A549 (cell line): ENCODE results near the gene PCDHGA10.

Experiments
- JUN ChIP-seq, 2 experiments: fragments of >200 bp; sonication (Bioruptor Twin); formaldehyde crosslinking; IDR thresholded peaks; 2 replicates in 1 of 2; 3 replicates in 1 of 2; pipeline ENCODE4 v1.6.1; 2016 to 2017
- MAFK ChIP-seq: fragments of 450-650 bp; IDR thresholded peaks from 2 replicates; pipeline ENCODE4 v1.6.1; 2014; ENCODE audit not compliant: partially characterized antibody
- PHF8 ChIP-seq: fragments of 200-600 bp; sonication (generic); IDR thresholded peaks from 2 replicates; pipeline ENCODE4 v1.6.1; 2016; ENCODE audit warnings: low read depth, mild to moderate bottlenecking, antibody characterized with exemption, moderate library complexity, borderline replicate concordance
- POLR2A ChIP-seq: IDR thresholded peaks from 2 replicates; pipeline ENCODE4 v1.6.1; 2012; ENCODE audit warnings: mild to moderate bottlenecking, low read length
- SMC3 ChIP-seq: fragments of >200 bp; sonication (Bioruptor Twin); formaldehyde crosslinking; IDR thresholded peaks from 3 replicates; pipeline ENCODE4 v1.6.1; 2018; ENCODE audit warnings: inconsistent platforms
- TF ChIP-seq, protein P1 (sequence below): fragments of >200 bp; sonication (Bioruptor Twin); formaldehyde crosslinking; IDR thresholded peaks from 3 replicates; pipeline ENCODE4 v1.5.1; 2016
- TF ChIP-seq, protein P2 (sequence below): fragments of >200 bp; sonication (Bioruptor Twin); formaldehyde crosslinking; IDR thresholded peaks from 3 replicates; pipeline ENCODE4 v1.6.1; 2016

DNA sequence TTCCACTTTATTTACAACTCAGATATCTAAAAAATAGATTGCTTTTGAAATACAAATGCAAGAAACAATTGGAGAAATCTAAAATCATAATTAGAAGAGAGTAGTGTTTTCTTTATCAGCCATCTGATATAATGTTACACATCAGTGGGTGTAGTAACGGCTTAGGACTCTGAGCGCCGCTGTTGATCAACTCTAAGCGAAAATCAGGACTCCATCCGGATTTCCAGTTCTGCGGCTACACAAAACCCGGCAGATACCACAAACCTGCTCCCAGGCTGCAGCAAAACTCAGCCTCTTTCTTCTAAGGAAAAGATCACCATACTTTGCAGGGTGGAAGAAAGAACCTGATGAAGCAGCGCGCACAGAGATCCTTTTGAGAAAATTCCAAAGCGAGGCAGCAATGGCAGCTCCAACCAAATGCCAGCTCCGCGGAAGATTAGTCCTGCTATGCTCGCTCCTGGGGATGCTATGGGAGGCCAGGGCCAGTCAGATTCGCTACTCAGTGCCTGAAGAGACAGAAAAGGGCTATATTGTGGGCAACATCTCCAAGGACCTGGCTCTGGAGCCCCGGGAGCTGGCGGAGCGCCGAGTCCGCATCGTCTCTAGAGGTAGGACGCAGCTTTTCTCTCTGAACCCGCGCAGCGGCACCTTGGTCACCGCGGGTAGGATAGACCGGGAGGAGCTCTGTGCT lies 10.1 kb upstream of the PCDHGA10 start, which contains the start of gene PCDHGA9:
- TF ChIP-seq POLR2A (no peak), SMC3 (no peak), JUN (IDR thresholded peaks at IDR 0.05) (no peak), MAFK (no peak), PHF8 (no peak)
- TF ChIP-seq, protein P1, sequence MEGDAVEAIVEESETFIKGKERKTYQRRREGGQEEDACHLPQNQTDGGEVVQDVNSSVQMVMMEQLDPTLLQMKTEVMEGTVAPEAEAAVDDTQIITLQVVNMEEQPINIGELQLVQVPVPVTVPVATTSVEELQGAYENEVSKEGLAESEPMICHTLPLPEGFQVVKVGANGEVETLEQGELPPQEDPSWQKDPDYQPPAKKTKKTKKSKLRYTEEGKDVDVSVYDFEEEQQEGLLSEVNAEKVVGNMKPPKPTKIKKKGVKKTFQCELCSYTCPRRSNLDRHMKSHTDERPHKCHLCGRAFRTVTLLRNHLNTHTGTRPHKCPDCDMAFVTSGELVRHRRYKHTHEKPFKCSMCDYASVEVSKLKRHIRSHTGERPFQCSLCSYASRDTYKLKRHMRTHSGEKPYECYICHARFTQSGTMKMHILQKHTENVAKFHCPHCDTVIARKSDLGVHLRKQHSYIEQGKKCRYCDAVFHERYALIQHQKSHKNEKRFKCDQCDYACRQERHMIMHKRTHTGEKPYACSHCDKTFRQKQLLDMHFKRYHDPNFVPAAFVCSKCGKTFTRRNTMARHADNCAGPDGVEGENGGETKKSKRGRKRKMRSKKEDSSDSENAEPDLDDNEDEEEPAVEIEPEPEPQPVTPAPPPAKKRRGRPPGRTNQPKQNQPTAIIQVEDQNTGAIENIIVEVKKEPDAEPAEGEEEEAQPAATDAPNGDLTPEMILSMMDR, result no peak
- TF ChIP-seq, protein P2, sequence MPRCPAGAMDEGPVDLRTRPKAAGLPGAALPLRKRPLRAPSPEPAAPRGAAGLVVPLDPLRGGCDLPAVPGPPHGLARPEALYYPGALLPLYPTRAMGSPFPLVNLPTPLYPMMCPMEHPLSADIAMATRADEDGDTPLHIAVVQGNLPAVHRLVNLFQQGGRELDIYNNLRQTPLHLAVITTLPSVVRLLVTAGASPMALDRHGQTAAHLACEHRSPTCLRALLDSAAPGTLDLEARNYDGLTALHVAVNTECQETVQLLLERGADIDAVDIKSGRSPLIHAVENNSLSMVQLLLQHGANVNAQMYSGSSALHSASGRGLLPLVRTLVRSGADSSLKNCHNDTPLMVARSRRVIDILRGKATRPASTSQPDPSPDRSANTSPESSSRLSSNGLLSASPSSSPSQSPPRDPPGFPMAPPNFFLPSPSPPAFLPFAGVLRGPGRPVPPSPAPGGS, result no peak
